Endothelial cell of umbilical vein (primary cell): Measurements from ENCODE around the gene LSMEM2. TPM values are rescaled to one million over a fixed set of nuclear protein-coding genes. Genes with fewer than 3 reads are reported as not detected.

Experiments
- BruUV-seq: library from RNA; stranded (reverse); fragments of 400-500 nt; replicated peaks from 2 replicates; lab custom pipeline; 2021; lab: Mats Ljungman, UMichigan
- CTCF ChIA-PET: fragments of 300-600, 350-600 bp; sonication (Branson Sonifier 250); formaldehyde crosslinking; loops from one replicate; lab custom pipeline; 2021; ENCODE audit warnings: antibody characterized with exemption, inconsistent platforms; lab: Charles Lee
- POLR2A ChIA-PET: fragments of 300-600, 350-600 bp; sonication (Branson Sonifier 250); formaldehyde crosslinking; loops from one replicate; lab custom pipeline; 2021; ENCODE audit warnings: antibody characterized with exemption, inconsistent platforms; lab: Charles Lee
- DNase-seq: peaks from one replicate; pipeline ENCODE4 v3.0.0-alpha.2; 2011; ENCODE audit warnings: low read depth, low spot score
- FAIRE-seq: peaks from 2 replicates; lab custom pipeline; 2011; peaks lifted over from hg19 to GRCh38; lab: Jason Lieb, UNC
- H2AFZ ChIP-seq: 2 replicates; pipeline ENCODE4 v1.6.0; 2012; ENCODE audit warnings: low read depth, low read length, control low read depth, inconsistent platforms
- H3K27ac ChIP-seq: 2 replicates; pipeline ENCODE4 v1.5.1; 2011; ENCODE audit warnings: low read depth, mild to moderate bottlenecking, control low read depth, low read length, moderate library complexity; ENCODE audit not compliant: insufficient read depth
- H3K27me3 ChIP-seq, 2 experiments: 2 replicates each; pipeline versions ENCODE4 v1.6.0 to v1.6.1; 2011; ENCODE audit warnings: low read length in 2 of 2, mixed read lengths in 1 of 2; ENCODE audit not compliant: control insufficient read depth in 2 of 2, insufficient read depth in 2 of 2
- H3K36me3 ChIP-seq, 2 experiments: 2 replicates in 1 of 2; 3 replicates in 1 of 2; pipeline ENCODE4 v1.5.1; 2011; ENCODE audit warnings: low read length in 2 of 2, mild to moderate bottlenecking in 1 of 2, moderate library complexity in 1 of 2; ENCODE audit not compliant: control insufficient read depth in 2 of 2, insufficient read depth in 2 of 2; ENCODE audit errors: extremely low read depth in 1 of 2
- H3K4me1 ChIP-seq: 3 replicates; pipeline ENCODE4 v1.5.1; 2011; ENCODE audit warnings: mild to moderate bottlenecking, low read length; ENCODE audit not compliant: control insufficient read depth, insufficient read depth; ENCODE audit errors: extremely low read depth
- H3K4me2 ChIP-seq: 2 replicates; pipeline ENCODE4 v1.6.1; 2011; ENCODE audit warnings: low read length, control low read depth, mixed read lengths; ENCODE audit not compliant: insufficient read depth
- H3K4me3 ChIP-seq, 3 experiments: fragments of 200-600 bp in 1 of 3; sonication (generic), shearing (Covaris generic) in 1 of 3; replicated peaks in 1 of 3; 2 replicates each; pipeline ENCODE4 v1.5.1; 2011 to 2016; ENCODE audit warnings: control low read depth in 3 of 3, low read length in 3 of 3, mild to moderate bottlenecking in 2 of 3, inconsistent platforms in 1 of 3, low read depth in 1 of 3, moderate library complexity in 1 of 3; ENCODE audit not compliant: insufficient read depth in 1 of 3
- H3K79me2 ChIP-seq: 2 replicates; pipeline ENCODE4 v1.6.0; 2012; ENCODE audit warnings: low read length, inconsistent platforms; ENCODE audit not compliant: control insufficient read depth, insufficient read depth
- H3K9ac ChIP-seq: replicated peaks from 2 replicates; pipeline ENCODE3; 2011; ENCODE audit warnings: low read length, control low read depth; ENCODE audit not compliant: insufficient read depth; ENCODE audit errors: extremely low read depth
- H3K9me1 ChIP-seq: replicated peaks from 3 replicates; pipeline ENCODE4 v1.6.0; 2011; ENCODE audit warnings: mild to moderate bottlenecking, low read length; ENCODE audit not compliant: control insufficient read depth, insufficient read depth; ENCODE audit errors: extremely low read depth
- H3K9me3 ChIP-seq: replicated peaks from 2 replicates; pipeline ENCODE4 v1.5.1; 2012; ENCODE audit warnings: low read length, inconsistent platforms; ENCODE audit not compliant: control insufficient read depth, insufficient read depth
- H4K20me1 ChIP-seq: replicated peaks from 2 replicates; pipeline ENCODE3; 2011; ENCODE audit warnings: mild to moderate bottlenecking, low read length; ENCODE audit not compliant: control insufficient read depth, insufficient read depth; ENCODE audit errors: extremely low read depth
- CTCF ChIP-seq, 2 donors: IDR thresholded peaks; 1 replicate in 1 of 2; 2 replicates in 1 of 2; pipeline ENCODE4 v1.5.1; 2011; ENCODE audit warnings: low read length in 2 of 2, mild to moderate bottlenecking in 2 of 2, moderate library complexity in 2 of 2, control low read depth in 1 of 2, inconsistent platforms in 1 of 2, low read depth in 1 of 2; ENCODE audit not compliant: insufficient read depth in 1 of 2; ENCODE audit errors: extremely low read depth in 1 of 2
- EZH2 ChIP-seq: IDR thresholded peaks from 2 replicates; pipeline ENCODE4 v1.6.1; 2012; ENCODE audit warnings: borderline replicate concordance, low read depth, mild to moderate bottlenecking, moderate library complexity, low read length, inconsistent platforms; ENCODE audit not compliant: severe bottlenecking
- FOS ChIP-seq: IDR thresholded peaks from 2 replicates; pipeline ENCODE4 v1.6.1; 2011; ENCODE audit warnings: mild to moderate bottlenecking, low read length, moderate library complexity, borderline replicate concordance; ENCODE audit not compliant: insufficient read depth
- GATA2 ChIP-seq: IDR thresholded peaks from 2 replicates; pipeline ENCODE4 v1.7.0; 2011; ENCODE audit warnings: low read depth, mild to moderate bottlenecking, moderate library complexity, mixed read lengths, low read length; ENCODE audit not compliant: insufficient read length, insufficient read depth
- JUN ChIP-seq: IDR thresholded peaks from 2 replicates; pipeline ENCODE4 v1.6.1; 2011; ENCODE audit warnings: borderline replicate concordance, low read depth; ENCODE audit not compliant: insufficient read length, insufficient read depth
- MYC ChIP-seq: IDR thresholded peaks from one replicate; pipeline ENCODE4 v1.6.1; 2011; ENCODE audit warnings: mild to moderate bottlenecking, low read depth, low read length
- POLR2A ChIP-seq: IDR thresholded peaks from 2 replicates; pipeline ENCODE4 v1.6.1; 2012; ENCODE audit warnings: low read depth, mild to moderate bottlenecking, control low read depth, low read length
- POLR2AphosphoS5 ChIP-seq: IDR thresholded peaks from 2 replicates; pipeline ENCODE4 v1.6.1; 2012; ENCODE audit warnings: low read depth, mild to moderate bottlenecking, control low read depth, low read length, moderate library complexity; ENCODE audit not compliant: insufficient read depth
- dilution Hi-C: fragments of 300-500 bp; cut with MboI; formaldehyde crosslinking; loops from one replicate; pipeline ENCODE4 v1.15.0; 2019; ENCODE audit warnings: low sequenced_read_pairs; ENCODE audit not compliant: extremely low pct_ligation_motif_present
- intact Hi-C: fragments of 100-400 bp; cut with micrococcal nuclease; formaldehyde crosslinking; loops from one replicate; pipeline ENCODE4 v1.10.0; 2022
- polyA plus RNA-seq, 4 experiments: library from polyadenylated mRNA; depleted of rRNA in 3 of 4; stranded (reverse) in 3 of 4; unstranded in 1 of 4; fragments of >200 nt; gene quantifications; 2 replicates each; pipeline versions ENCODE4 v1.2.1 to v1.2.3, GENCODE V29; 2011 to 2012; ENCODE audit warnings: missing spikeins in 1 of 4
- total RNA-seq: library from RNA; stranded (reverse); gene quantifications from 2 replicates; pipeline ENCODE4 v1.2.3, GENCODE V29; 2021
- TF ChIP-seq, protein P1 (sequence below): IDR thresholded peaks from 2 replicates; pipeline ENCODE4 v1.6.1; 2011; ENCODE audit not compliant: insufficient read depth, insufficient read length

The LSMEM2 gene
- total and polyA plus RNA-seq, 2 donors (not counting 3 experiments of a cell fraction or from before 2014, with no cell fraction given): not detected

DNA sequence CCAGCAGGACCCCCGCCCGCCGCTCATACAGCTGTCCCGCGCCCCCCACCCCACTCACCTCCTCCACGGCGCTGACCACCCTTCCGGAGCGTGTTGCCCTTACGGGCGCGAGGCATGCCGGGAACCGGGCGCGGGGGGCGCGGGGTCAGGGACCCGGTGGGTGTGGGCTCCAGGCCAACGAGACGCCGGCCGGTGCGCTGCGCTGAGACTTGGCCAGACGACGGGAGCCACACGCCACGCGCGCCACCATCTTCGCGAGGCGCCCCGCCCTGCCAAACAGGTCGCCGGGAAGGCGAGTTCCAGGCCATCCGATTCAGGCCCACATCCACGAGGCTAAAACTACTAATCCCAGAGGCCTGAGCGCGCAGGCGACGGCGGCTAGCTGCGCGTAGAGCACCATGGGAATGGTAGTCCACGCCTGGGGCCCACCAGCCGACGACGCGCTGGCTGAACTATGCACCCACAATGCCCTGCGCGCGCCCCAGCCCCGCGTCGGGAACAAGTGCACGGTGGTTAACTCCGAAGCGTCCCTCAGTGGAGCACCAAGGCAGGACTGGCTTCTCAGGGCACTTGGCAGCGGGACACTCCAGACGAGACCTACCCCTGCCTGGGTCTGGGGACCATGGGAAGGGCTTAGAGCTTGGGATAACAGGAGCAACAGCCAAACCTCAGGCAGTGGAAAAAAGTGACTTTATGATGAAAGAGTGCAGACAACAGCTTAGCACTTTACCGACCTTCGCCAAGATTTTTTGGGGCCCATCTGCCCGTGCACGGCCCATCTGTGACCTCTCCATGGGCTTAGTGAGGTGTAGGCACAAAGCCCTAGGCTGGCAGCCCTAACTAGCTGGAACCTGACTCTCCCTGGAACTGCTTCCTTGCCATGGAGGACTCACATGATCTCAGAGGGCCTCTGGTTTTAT lies 13.5 kb downstream of the LSMEM2 start, which contains the start of gene IFRD2:
Gene IFRD2 (minus strand): TSS at position 271 of the 920 bp plus-strand sequence. CDS start 155 bp downstream, at position 116.
- H3K9me3 ChIP-seq: no peaks in the 10 kb centered on the region
- peak within 1 kb of the TSS; percentile 47 for H2AFZ ChIP-seq
- dilution Hi-C loops (no loop called here), intact Hi-C loops (loop anchor here (1.0 kb wide), 2 partner anchors 30 to 37 kb away; partner anchors contain the start of gene HYAL2)
- H3K79me2 ChIP-seq: peaks cover 27% of the 10 kb centered on the region
- FAIRE-seq (peak; percentile 100), DNase-seq (peak; percentile 98)
- ChIA-PET CTCF (interaction anchor here (1.5 to 2.4 kb wide), 4 partner anchors 14 to 46 kb away, joined by 5 to 18 read pairs (median 8); partner anchors contain the start of gene LSMEM2), POLR2A (interaction anchor here (1.4 kb wide), 1 partner anchor 36 kb away, joined by 4 read pairs; the partner anchor contains the start of gene TUSC2)
- TF ChIP-seq EZH2: no peak
- TF ChIP-seq, protein P1, sequence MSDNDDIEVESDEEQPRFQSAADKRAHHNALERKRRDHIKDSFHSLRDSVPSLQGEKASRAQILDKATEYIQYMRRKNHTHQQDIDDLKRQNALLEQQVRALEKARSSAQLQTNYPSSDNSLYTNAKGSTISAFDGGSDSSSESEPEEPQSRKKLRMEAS: peak; percentile 87
- no peak for TF ChIP-seq FOS
- peak; percentile 81 for TF ChIP-seq POLR2AphosphoS5
- TF ChIP-seq CTCF (IDR thresholded peaks at IDR 0.05; ENCODE audit: extremely low read depth in 1 of 2, insufficient read depth in 1 of 2, low read depth in 1 of 2, low read length in 2 of 2): peak in 1 of 2 donors; percentile 6
- peak; percentile 62 for TF ChIP-seq MYC
- no peak for TF ChIP-seq JUN
- TF ChIP-seq POLR2A: peak; percentile 81
- no peak for TF ChIP-seq GATA2
- H3K4me2 ChIP-seq: peak within 1 kb of the TSS; percentile 79
- H3K4me3 ChIP-seq: peak within 1 kb of the TSS; percentile 70 to 84 (median 76)
- BruUV-seq: TSS peak; percentile 56
- no peaks in the 10 kb centered on the region for H3K27me3 ChIP-seq
- peaks cover 3 to 25% of the 10 kb centered on the region in 2 experiments for H3K36me3 ChIP-seq
- H3K9me1 ChIP-seq: no peaks in the 10 kb centered on the region
- peak within 1 kb of the TSS; percentile 53 for H3K27ac ChIP-seq
- peak within 1 kb of the TSS; percentile 66 for H3K9ac ChIP-seq
- H4K20me1 ChIP-seq: no peaks in the 10 kb centered on the region
- peaks cover 11% of the 10 kb centered on the region for H3K4me1 ChIP-seq
